ENCODE measurements around the gene PIK3AP1. TPM values are rescaled to one million over a fixed set of nuclear protein-coding genes. Genes with fewer than 3 reads are reported as not detected.

The PIK3AP1 gene
- total RNA-seq, 1 experiment from 2014 or later: 1.7 TPM

- no peak overlapping the region for H4K8ac ChIP-seq (replicated peaks; ENCODE audit: insufficient read length, low read depth, low read length)
- no peaks in the 10 kb centered on the region for H4K20me1 ChIP-seq (ENCODE audit: control insufficient read depth, insufficient read depth, insufficient read length)
- H3K23me2 ChIP-seq (ENCODE audit: insufficient read length, low read depth, low read length, poor library complexity, severe bottlenecking): no peaks in the 10 kb centered on the region
- no peak overlapping the region for H3K9ac ChIP-seq (ENCODE audit: extremely low read depth, insufficient read length, low read length)
- H3K9me3 ChIP-seq (ENCODE audit: control insufficient read depth, low read depth, low read length): no peaks in the 10 kb centered on the region
- Mint-ChIP-seq H3K9me3 (no peaks in the 10 kb centered on the region), H3K36me3 (ENCODE audit: insufficient read depth in 1 of 3, low read depth in 3 of 3) (no peaks in the 10 kb centered on the region), H3K27ac (no peak overlapping the region), H3K4me3 (no peak overlapping the region), H3K4me1 (peaks cover 4 to 5% of the 10 kb centered on the region in 2 experiments; a peak in 2 of 4 replicates), H3K27me3 (ENCODE audit: low read depth) (no peaks in the 10 kb centered on the region; the same call in 1 of the 2 replicates)
- no peak overlapping the region for H2BK12ac ChIP-seq (ENCODE audit: insufficient read length, low read depth, low read length)
- no peak overlapping the region for H2BK20ac ChIP-seq (ENCODE audit: low read depth, low read length, poor library complexity, severe bottlenecking)
- no peak overlapping the region for H3K23ac ChIP-seq (ENCODE audit: insufficient read length, low read depth, low read length)
- no peak overlapping the region for H3K14ac ChIP-seq (ENCODE audit: insufficient read depth, low read length)
- H3T11ph ChIP-seq (ENCODE audit: low read length): no peak overlapping the region
- H3K56ac ChIP-seq (ENCODE audit: insufficient read length, low read depth, low read length): no peak overlapping the region
- no peak overlapping the region for H2BK120ac ChIP-seq (ENCODE audit: low read depth, low read length, poor library complexity, severe bottlenecking)
- H3K79me2 ChIP-seq (ENCODE audit: insufficient read depth, low read length): no peaks in the 10 kb centered on the region
- no peak overlapping the region for H2BK5ac ChIP-seq (ENCODE audit: insufficient read length, low read length)
- no peak for TF ChIP-seq CTCF (conservative IDR thresholded peaks at IDR 0.05)
- no peaks in the 10 kb centered on the region for H3K79me1 ChIP-seq (ENCODE audit: insufficient read depth, low read depth, low read length, poor library complexity, severe bottlenecking)
- no peak overlapping the region for H2AK5ac ChIP-seq (ENCODE audit: insufficient read length, low read length)
- DNase-seq: no peak
- no peak overlapping the region for H3K27ac ChIP-seq (ENCODE audit: insufficient read length, low read depth, low read length)
- H2AFZ ChIP-seq (ENCODE audit: low read length): no peak overlapping the region
- no peaks in the 10 kb centered on the region for H3K27me3 ChIP-seq (ENCODE audit: insufficient read depth, low read length)
- H3K4me1 ChIP-seq (ENCODE audit: insufficient read depth, low read length): no peaks in the 10 kb centered on the region
- no peak overlapping the region for H3K4me2 ChIP-seq (ENCODE audit: insufficient read depth, insufficient read length, low read length)
- no peak overlapping the region for H4K91ac ChIP-seq (ENCODE audit: insufficient read length, low read depth, low read length)
- no peak overlapping the region for H4K5ac ChIP-seq (ENCODE audit: insufficient read length, low read depth, low read length)
- H3K4ac ChIP-seq (ENCODE audit: low read depth, low read length): no peak overlapping the region
- H3K18ac ChIP-seq (ENCODE audit: insufficient read length, low read depth, low read length): no peak overlapping the region
- H2BK15ac ChIP-seq (ENCODE audit: low read depth, low read length): no peak overlapping the region
Measured at GRCh38 chr10:96745950-96746349, 25.6 kb upstream of the PIK3AP1 start.

All from H9 (cell line).